HG03520 (cell line): ENCODE measurements around the gene SLC39A5.
"Not testable (repeated sequence)": the region's sequence is repeated elsewhere in the genome, so short reads cannot be mapped to it uniquely, and the experiment has no call there.

Experiments
- ATAC-seq: cut with Tn5 transposase; IDR thresholded peaks from one replicate; pipeline ENCODE4 v1.9.1; 2021; ENCODE audit warnings: mild to moderate bottlenecking, moderate library complexity; ENCODE audit not compliant: unreplicated experiment

Gene SLC39A5

DNA sequence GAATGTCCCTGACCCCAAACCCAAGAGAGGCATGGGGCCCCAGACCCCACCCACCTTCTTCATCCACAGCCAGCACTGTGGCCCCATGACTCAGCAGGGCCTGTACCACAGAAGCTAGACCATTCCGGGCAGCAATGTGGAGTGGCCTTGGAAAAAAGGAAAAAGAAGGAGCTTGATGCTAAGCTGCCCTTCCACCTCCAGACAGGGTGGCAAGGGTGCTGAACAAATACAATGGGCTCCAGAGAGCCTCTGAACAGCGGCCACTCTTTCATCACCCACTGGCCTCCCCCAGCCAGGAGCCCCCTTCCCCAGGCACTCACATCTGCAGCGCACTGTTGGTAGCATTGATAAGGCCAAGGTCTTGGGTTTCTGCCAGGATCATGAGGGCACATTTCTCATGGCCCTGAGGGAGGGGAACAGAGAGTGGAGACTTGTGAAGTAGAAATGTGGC lies 13.9 kb downstream of the SLC39A5 start:
- no peak for ATAC-seq

GRCh38 chr12:56244494-56244893 lies 14.6 kb downstream of the SLC39A5 start:
- no peak for ATAC-seq

DNA sequence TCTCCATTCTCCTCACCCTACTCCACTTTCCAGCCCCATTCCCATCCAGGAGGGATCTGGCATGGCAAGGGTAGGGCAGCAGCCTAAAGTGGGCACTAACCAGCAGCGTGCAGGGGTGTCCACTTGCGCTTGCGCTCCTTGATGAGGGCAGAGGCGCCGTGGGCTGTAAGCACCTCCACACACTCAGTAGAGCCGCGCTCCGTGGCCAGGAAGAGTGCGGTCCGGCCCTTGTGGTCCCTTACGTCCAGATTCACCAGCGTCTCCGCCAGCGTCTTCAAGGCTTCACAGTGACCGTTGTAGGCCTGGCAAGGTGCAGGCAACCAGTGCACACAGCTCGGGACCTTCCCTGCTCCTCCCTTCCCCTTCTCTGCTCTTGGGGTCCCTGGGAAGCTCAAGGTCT lies 18.1 kb downstream of the SLC39A5 start:
- ATAC-seq, result no peak

GRCh38 chr12:56248711-56249110 lies 18.9 kb downstream of the SLC39A5 start:
- ATAC-seq, result no peak

GRCh38 chr12:56252649-56253048 lies 22.8 kb downstream of the SLC39A5 start:
- no peak for ATAC-seq

DNA sequence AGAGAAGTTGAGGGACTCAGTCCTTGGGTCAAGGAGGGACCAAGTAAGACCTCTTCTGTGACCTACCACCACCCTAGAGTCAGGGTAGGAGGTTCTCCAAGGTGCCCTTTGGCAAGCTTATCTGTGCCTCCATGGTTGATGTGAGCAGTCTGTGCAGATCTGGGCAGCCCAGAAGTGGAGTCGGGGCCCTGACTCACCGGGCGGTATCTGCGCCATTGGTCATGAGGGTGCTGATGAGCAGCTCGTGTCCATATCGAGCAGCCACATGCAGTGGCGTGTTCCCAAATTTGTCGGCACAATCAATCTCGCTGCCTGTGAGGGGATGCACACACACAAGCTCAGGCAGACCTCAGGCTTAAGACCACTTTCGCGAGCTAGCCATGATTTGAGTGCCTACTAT lies 23.2 kb downstream of the SLC39A5 start:
- ATAC-seq, result no peak

DNA sequence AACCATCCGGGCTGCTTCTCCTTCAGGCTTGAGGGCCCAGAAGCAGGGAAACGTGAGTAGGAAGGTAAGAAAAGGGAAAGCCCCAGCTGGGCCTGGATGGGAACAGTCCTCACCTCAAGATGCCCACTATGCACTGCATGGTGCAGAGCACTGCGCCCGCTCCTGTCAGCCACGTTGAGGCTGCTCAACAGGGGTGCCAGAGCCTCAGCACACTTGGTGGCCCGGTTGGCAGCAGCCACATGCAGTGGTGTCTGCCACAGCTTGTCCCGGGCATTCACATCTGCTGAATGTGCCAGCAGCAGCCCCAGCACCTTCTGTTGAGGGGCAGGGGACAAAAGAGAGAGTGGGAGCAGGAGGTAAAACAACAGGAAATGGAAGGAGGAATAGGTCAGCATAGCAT lies 25.8 kb downstream of the SLC39A5 start:
- ATAC-seq, result no peak

DNA sequence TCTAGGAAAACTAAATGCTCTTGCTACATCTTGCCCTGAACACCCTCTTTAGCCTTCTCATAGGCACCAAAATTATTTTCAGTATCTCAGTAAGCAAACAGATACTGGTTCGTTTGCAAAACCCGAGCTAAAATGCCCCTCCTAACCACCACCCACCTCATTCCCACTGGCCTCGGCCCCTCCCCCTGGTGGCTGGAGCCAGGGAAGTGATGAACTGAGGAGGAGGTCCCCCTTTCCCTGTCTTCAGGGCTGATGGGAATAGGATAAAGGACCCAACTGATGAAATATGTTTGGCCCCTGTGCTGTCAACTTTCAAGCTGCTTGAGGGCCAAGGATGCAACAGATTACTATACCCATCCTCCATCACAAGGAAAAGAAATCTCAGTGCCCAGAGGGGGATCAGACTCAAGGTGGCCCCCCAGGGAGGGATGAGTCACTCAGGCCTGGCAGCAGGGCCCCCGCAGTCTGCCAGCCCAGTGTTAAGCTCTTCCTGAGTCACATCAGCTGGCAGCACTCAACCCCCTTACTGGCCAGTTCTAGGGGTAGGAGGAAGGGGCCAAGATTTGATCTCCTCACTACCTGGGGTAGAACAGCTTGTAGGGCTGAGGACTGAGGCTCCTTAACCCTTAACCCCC lies 26.6 kb downstream of the SLC39A5 start:
- no peak for ATAC-seq

GRCh38 chr12:56257071-56257470 lies 27.2 kb downstream of the SLC39A5 start:
- no peak for ATAC-seq

- no peak for ATAC-seq
Measured at GRCh38 chr12:56257491-56258067, 27.7 kb downstream of the SLC39A5 start.

DNA sequence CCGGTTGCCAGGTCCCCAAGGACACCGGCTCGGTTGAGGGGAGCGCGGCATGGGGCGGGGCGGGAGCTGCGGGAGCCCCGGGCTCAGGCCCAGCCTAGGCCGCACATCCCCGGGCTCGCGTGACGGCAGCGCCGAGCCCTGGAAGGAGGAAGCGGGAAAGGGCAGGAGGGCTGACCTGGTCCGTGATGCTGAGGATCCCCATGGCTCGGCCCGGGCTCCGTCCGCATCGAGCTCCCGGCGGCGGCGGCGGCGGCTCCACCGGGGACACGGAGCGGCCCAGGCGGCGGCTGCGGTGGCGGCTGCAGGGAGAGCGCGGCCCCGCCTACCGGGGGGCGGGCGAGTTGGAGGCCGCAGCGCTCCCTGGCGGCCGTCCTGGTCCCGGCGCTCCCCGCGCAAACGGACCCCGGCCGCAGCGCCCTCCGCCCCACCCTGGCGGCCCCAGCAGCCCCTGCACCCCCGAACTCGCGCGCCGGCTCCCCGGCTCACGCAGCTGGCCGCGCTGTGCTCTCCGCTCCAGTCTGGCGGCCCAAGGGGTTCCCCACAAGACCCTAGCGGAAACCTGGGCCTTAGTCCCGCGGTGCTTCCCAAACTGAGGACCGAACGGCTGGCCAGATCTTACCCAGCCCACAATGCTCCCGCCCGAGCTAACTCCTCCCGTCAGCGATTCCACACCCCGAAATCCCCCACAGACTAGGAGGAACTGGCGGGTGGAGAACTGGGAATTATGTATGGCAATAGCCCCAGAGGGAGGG lies 28.4 kb downstream of the SLC39A5 start, which contains the start of gene ANKRD52:
ANKRD52 (minus strand) TSS at position 317 of the 752 bp plus-strand sequence; CDS start at position 202, 115 bp downstream.
- peak; percentile 87 for ATAC-seq

- no peak for ATAC-seq
Measured at GRCh38 chr12:56258820-56259183, 29.0 kb downstream of the SLC39A5 start.

DNA sequence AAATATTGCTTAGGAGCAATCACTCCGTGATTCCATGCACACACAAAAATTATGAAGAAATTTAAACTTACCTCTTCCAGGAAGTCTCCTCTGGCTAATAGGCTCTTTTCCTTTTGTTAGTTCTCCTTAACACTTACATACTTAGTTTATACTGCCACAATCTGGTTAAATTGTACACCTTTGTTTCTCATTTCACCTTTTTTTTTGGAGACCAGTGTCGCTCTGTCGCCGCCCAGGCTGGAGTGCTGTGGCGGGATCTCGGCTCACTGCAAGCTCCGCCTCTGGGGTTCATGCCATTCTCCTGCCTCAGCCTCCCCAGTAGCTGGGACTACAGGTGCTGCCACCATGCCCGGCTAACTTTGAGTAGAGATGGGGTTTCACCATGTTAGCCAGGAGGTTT lies 30.5 kb downstream of the SLC39A5 start:
- ATAC-seq, result no peak

- no peak for ATAC-seq
Measured at GRCh38 chr12:56260921-56261320, 31.1 kb downstream of the SLC39A5 start.

- no peak for ATAC-seq
Measured at GRCh38 chr12:56261503-56262232, 31.8 kb downstream of the SLC39A5 start.

GRCh38 chr12:56262955-56263354 lies 33.1 kb downstream of the SLC39A5 start:
- not testable (repeated sequence) for ATAC-seq

GRCh38 chr12:56266068-56266692 lies 36.3 kb downstream of the SLC39A5 start:
- ATAC-seq, result not testable (repeated sequence)

DNA sequence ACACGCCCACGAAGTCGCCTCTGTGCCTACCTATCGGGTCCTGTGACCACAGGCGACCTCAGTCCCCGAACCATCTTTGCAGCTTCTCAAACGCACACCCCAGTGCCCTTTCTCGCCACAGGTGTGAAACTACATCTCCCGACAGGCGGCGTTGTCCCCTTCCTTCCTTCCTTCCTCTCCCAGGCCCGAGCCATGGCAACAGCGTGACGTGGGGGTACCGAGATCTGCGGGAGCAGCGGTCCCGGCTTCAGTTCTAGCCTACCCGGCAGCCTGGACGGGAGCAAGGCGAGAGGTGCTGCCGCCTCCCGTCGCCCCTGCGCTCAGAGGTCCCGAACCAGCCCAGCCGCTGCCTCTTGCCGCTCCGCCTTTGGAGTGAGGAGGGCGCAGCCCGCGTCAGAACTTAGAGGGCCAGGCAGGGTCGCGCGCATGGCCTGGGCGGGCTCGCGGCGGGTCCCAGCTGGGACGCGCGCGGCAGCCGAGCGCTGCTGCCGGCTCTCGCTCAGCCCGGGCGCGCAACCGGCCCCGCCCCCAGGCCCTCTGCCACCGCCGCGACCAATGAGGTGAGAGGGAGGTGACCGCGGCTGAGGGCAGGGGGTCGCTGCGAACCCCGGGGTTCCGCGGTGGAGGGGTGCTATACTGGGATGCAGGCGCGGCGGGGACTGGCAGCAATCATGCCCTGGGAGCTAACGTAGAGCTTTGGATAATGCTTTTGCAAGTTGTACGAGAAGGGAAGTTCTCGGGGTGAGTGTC lies 37.0 kb downstream of the SLC39A5 start, which contains the start of gene COQ10A:
COQ10A (plus strand) TSS at position 250 of the 750 bp plus-strand sequence; CDS start at position 427, 177 bp downstream.
- ATAC-seq, result peak; percentile 85

DNA sequence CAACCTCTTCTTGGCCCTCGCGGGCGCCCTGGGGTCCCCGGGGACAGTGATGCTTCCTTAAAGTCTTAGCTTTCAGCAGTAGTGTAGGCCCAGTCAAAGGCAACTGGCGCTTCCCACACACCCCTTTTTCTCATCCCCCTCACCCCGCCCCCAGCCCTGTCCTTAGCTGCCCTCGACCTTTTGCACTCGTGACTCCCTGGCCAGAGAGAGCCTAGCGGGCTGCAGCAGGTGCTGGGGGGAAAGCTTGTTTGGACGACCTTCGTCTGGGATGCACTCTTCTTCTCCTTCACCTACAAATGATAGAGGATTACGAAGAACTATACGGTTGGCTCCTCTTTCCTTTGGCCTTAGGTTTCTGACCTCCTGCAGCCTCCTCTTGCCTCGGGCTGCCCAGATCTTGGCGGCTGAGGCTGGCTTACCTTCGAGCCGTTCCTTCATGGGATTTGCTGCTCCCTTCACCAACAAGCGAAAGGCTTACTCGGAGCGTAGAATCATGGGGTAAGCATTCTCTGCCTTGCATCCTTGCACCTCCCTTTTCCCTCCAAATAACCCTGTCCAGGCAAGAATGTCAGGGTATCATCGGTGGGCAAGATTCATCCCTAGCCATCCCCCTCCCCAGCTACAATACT lies 37.7 kb downstream of the SLC39A5 start:
- no peak for ATAC-seq

DNA sequence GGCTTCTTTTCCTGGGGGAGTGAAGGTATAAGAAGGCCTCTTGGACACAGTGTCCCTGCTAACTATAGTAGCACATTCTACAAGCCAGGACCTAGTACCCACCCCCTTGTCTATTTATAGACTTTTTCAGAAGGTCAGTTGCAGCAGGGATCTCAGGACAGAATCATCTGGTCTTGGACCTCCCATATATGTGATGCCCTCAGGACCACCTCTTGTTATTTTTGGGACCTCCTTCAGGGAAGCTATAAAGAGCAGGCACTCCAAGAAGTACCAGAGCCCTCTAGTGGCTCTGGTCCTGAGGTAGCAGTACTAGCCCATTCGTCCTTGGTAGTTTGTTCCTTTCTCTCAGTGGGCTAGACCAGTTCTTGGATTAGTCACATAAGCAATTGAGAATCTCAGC lies 41.2 kb downstream of the SLC39A5 start:
- ATAC-seq, result no peak
